ENCODE measurements around the gene SYT13. TPM values are rescaled to one million over a fixed set of nuclear protein-coding genes. Genes with fewer than 3 reads are reported as not detected.

Gene SYT13
- total RNA-seq, 1 donor from 2014 or later: not detected

- H3K4me1 ChIP-seq: no peaks in the 10 kb centered on the region
- no peaks in the 10 kb centered on the region for H3K27me3 ChIP-seq (ENCODE audit: low read depth)
- peaks cover 58% of the 10 kb centered on the region for H3K36me3 ChIP-seq
- ATAC-seq (peak in 1 of 2 donors; percentile 9), DNase-seq (no peak)
- no peak overlapping the region for H3K4me3 ChIP-seq
- intact Hi-C loops (cut with DNase I): no loop called here
- no peak overlapping the region for H3K27ac ChIP-seq
- no peaks in the 10 kb centered on the region for H3K9me3 ChIP-seq
- TF ChIP-seq CTCF (IDR thresholded peaks at IDR 0.05): no peak
Measured at GRCh38 chr11:45225961-45226871, 59.9 kb downstream of the SYT13 start.

- Histone ChIP-seq H3K9me3 (no peaks in the 10 kb centered on the region), H3K27ac (no peak overlapping the region), H3K27me3 (ENCODE audit: low read depth) (no peaks in the 10 kb centered on the region), H3K4me1 (no peaks in the 10 kb centered on the region), H3K36me3 (peaks cover 59% of the 10 kb centered on the region), H3K4me3 (no peak overlapping the region)
- no peak for DNase-seq
- intact Hi-C loops (cut with DNase I): no loop called here
- TF ChIP-seq CTCF (IDR thresholded peaks at IDR 0.05): no peak
- ATAC-seq: no peak
Measured at GRCh38 chr11:45225277-45225676, 60.9 kb downstream of the SYT13 start.

- no peak overlapping the region for H3K27ac ChIP-seq
- intact Hi-C loops (cut with DNase I): no loop called here
- H3K4me3 ChIP-seq: no peak overlapping the region
- no peak for ATAC-seq
- H3K4me1 ChIP-seq: no peaks in the 10 kb centered on the region
- H3K27me3 ChIP-seq (ENCODE audit: low read depth): no peaks in the 10 kb centered on the region
- H3K36me3 ChIP-seq: peaks cover 61% of the 10 kb centered on the region
- H3K9me3 ChIP-seq: no peaks in the 10 kb centered on the region
- TF ChIP-seq CTCF (IDR thresholded peaks at IDR 0.05): no peak
- no peak for DNase-seq
Measured at GRCh38 chr11:45224766-45225165, 61.4 kb downstream of the SYT13 start.

- TF ChIP-seq CTCF (IDR thresholded peaks at IDR 0.05): no peak
- Histone ChIP-seq H3K27ac (no peak overlapping the region), H3K27me3 (ENCODE audit: low read depth) (no peaks in the 10 kb centered on the region), H3K9me3 (no peaks in the 10 kb centered on the region), H3K4me1 (no peaks in the 10 kb centered on the region), H3K4me3 (no peak overlapping the region), H3K36me3 (peaks cover 65% of the 10 kb centered on the region)
- ATAC-seq (no peak), DNase-seq (no peak)
- intact Hi-C loops (cut with DNase I): no loop called here
Measured at GRCh38 chr11:45223496-45223895, 62.6 kb downstream of the SYT13 start.

- Histone ChIP-seq H3K36me3 (peaks cover 32% of the 10 kb centered on the region), H3K27ac (no peak overlapping the region), H3K9me3 (no peaks in the 10 kb centered on the region), H3K4me1 (peaks cover 5% of the 10 kb centered on the region), H3K4me3 (no peak overlapping the region), H3K27me3 (ENCODE audit: low read depth) (no peaks in the 10 kb centered on the region)
- ATAC-seq: no peak
- intact Hi-C loops (cut with DNase I): no loop called here
- no peak for TF ChIP-seq CTCF (IDR thresholded peaks at IDR 0.05)
- no peak for DNase-seq
Measured at GRCh38 chr11:45219411-45219810, 66.7 kb downstream of the SYT13 start.

Measured in lower lobe of right lung (tissue), 2 donors.